OCI-M2 (cell line): ENCODE data around the gene LHX3.

Experiments used
- DNase-seq: peaks from one replicate; lab custom pipeline; 2025; ENCODE audit not compliant: unreplicated experiment; lab: John Stamatoyannopoulos, UW

Gene LHX3

DNA sequence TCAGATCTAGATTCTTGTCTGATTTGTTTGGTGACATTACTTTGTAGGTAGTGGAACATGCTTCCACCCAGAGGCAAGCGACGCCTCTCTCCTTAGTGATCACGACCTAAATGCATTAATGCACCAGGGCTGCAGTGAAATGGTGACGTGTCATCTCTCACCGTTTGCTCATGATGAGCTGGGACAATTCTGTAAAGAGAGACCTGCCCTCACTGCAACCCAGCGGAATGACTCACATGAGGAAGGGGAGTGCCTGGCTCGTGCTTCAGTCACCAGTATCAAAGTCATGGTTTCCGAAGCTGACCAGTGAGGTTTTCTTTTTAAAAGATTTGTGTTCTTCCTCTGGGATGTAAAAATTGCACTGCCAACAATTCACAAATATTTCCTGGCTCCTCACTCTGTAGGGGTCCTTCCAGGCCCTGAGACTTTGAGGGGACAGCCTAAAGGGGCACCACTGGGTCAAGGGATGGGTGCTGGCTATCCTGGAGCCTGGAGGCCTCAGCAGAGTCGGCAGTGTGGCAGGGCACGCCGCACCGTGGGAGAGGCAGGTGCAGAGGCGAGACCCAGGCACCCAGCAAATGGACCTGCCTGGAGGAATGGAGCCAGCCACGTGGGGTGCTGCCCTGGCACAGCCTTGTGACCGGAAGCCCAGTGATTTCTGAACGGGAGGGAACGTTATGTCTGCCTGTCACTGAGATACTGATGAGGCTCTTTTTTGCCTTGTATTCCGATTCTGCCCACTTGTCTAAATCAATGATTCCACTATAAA, 23.4 kb upstream of the LHX3 start:
- DNase-seq: no peak

DNA sequence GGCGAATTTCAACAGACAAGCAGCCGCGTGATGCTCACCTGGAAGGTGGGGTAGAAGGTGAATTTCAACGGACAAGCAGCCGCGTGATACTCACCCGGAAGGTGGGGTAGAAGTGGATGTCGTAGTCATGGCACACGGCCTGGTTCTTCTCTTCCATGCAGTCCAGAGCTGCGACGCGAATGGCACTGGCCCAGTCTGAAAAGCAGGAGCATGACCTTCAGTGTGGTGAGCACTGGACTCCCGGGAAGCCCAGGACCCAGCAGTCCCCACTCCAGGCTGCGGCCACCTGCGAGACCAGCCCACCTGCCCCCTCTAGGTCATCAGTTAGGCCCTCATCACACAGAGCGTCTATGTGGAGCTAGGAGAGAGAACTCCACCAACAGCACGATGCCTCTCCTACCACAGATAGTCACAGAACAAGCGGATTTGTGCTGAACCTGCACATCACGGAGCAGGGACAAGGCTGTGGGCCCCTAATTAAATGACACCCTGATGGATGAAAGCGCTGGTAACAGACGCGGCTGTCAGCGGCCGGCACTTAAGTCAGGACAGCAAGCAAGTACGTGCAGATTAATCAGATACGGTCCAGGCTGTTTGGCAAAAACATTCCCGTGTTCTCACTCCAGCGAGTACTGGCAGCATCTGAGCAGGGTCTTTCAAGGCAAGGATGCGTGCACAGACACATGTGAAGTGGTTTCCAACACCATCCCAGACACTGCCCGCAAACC, 21.9 kb upstream of the LHX3 start:
- DNase-seq: no peak

GRCh38 chr9:136225748-136226679, 21.1 kb upstream of the LHX3 start:
- no peak for DNase-seq

DNA sequence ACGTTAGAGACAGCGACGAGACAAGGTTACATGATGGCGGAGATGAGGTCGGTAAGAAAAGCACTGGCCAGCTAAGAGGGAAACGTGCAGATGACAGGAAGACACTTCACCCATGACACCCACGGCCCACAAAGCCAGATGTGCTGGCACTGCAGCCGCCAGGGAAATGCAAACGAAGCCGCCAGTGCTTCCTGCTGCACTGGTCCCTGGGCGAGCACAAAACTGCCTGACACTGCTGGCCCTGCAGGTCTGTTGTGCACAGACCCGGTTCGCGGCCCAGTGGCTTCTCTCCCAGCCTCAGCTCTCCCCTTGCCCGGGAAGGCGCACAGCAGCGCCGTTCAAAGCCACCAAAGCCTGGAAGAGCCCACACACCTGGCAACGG, 20.4 kb upstream of the LHX3 start:
- DNase-seq: no peak

DNA sequence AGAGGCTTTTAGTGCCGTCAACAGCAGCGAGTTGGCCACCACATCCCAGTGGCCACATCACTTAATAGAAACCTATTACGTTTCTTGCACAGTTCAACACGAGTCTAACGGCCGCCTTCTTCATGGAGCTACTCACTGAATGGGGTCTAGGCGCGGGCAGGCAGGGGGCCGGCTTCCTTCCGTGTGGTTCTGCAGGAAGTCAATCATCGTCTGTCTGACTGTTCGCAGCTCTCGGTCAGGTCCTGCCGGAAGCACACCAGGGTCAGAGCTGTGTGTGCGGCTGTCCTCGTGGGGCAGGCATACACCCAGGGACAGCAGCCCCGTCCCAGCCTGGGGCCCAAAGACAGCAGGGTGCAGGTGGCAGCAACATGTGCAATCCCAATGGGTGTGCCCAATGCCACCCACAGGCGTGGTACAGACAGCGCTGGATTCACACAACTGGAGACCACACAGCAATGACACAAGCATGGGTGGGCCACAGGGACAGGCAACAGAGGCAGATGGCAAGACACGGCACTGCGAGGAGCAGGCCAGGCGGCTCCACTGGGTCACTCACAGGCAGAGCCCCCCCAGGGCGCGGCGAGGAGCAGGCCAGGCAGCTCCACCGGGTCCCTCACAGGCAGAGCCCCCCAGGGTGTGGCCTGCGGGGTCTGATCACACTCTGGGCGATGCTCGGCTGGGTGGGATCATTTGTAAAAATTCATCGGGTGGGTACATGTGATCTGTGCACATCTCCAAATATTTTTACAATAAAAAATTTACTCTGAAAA, 19.1 kb upstream of the LHX3 start:
- no peak for DNase-seq

- DNase-seq: no peak
Observed at GRCh38 chr9:136222906-136223285, 18.0 kb upstream of the LHX3 start.

DNA sequence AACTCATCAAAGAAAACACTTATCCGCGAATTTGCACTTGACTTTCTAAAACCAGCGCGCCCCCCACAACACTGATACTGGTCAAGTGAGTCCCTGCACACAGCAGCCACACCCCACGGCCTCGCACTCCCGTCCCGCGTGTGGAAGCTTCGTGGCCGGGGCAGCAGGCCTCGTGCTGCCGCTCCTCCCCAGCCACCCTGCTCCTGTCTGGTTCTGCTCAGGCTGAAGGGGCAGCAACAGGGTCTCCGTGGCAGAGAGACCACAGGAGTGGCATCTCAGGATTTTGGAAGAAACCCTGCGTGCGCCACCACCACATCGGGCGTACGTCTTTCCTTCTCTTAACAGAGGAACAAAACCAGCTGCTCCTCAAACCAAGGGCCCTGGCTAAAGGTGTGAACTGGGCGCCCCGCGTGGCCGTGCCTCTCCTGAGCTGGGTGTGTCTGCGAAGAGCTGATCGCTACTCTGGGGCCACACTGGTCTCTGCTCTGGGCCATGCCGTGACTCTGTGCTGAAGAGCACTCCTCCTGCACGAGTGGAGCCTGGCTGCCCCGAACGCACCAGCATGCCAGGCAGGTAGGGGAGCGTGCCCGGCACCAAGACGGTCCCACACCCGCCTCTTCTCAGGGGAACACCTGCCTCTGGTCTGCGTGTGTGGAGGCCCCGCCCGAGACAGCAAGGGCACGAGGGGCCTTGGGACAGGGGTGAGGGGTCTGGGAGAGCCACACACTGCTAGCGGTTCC, 17.4 kb upstream of the LHX3 start:
- DNase-seq: no peak

GRCh38 chr9:136220017-136220729, 15.2 kb upstream of the LHX3 start:
- DNase-seq: no peak

DNA sequence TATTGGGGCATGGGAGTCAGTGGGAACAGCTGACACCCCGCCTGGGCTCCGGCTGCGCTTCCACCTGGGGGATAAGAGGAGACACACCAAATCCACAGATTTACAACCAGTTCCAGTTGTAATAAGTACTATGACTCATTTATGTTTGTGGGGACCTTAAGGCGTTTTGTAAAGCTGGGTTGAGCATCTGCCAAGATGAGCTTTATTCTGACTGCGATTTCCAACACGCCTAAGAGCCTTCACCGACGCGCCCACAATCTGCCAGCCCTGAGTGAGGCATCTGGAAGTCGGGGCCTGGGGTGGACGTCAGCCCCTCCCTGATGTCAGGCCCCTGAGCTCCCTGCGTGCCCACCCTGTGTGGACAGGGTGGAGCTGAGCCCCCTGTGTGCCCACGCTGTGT, 14.3 kb upstream of the LHX3 start:
- no peak for DNase-seq

DNA sequence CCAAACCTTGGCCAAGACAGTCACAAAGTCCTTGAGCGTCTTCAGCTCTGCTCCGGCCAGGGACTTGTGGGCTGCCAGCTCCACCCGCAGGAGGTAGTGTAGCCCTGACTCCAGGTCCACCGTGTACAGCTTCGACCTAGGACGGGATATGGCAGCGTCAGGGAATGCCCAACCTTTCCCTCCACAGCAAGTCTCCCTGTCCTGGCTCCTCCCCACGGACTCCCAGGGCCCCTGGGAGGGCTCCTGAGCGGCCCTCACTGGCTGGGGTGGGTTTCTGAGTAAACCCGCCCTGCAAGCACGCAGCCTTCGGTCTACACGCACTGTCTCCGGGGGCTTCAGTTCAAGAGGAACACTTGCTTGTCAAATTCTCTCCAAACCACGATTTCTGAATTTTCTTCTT, 13.7 kb upstream of the LHX3 start:
- DNase-seq: no peak

DNA sequence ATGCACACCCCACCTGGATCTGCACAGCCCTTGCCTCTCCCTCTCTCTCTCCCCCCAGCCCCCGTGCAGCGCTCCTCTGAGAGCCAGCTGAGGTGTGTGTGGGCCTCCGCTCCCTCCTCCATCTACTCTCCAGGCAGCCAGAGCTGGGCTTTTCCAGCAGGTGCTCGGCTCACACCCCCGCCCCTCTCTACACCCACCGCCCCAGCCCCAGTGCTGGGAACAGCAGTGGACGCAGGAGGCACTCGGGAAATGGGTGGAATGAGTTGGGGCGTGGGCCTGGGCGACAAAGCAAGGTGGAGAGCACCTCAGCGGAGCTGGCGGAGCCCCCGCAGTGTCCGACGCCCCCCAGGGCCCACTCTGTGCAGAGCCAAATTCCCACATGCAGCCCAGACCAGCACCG, 13.3 kb upstream of the LHX3 start:
- DNase-seq: no peak

DNA sequence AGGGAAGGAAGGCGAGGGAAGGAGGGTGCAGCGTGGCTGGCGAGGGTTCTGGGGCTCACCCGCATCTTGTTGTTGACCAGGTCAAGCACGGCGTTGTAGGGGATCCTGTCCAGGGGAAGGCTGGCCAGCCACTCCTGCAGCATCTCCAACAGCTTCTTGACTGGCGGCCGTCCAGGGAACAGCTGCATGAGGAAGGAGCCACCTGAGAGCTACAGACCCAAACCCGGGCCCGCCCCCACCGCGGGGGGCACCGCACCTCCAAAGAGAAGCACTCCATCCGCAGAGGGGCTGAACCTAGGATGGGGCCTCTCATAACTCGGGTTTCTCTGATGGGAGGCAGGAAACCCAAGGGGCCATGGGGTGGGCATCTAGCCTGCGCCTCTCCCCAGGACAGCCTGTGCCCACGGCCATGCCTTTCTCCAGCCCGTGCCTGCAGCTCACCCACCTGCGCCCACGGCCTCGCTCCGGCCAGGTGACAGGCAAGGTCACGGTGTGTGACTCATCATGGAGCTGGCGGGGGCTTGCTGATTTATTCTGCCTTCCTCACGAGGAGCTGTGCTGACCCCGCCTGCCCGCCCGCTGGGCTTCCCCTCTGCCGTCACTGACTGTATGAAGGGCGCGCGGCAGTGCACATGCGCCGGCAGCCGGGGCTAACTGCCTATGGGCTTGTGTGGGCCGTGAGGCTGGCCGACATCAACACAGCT, 11.8 kb upstream of the LHX3 start:
- no peak for DNase-seq

DNA sequence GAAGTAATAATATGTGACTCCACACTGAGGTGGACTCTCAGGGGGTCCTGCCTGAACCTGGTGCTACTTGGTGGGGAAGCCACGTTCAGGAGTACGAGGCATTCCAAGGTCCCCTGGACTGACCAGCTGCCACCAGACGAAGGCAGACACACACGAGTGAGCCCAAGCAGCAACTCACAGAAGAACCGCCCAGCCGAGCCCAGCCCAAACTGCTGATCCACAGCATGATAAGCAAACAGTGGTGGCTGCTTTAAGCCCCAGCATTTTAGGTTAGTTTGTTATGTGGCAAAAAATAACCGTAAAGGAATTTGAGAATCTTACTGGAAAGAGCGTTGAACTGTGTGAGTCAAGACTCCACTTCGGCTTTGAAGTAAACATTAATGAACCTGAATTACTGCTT, 8.8 kb upstream of the LHX3 start:
- DNase-seq: no peak

DNA sequence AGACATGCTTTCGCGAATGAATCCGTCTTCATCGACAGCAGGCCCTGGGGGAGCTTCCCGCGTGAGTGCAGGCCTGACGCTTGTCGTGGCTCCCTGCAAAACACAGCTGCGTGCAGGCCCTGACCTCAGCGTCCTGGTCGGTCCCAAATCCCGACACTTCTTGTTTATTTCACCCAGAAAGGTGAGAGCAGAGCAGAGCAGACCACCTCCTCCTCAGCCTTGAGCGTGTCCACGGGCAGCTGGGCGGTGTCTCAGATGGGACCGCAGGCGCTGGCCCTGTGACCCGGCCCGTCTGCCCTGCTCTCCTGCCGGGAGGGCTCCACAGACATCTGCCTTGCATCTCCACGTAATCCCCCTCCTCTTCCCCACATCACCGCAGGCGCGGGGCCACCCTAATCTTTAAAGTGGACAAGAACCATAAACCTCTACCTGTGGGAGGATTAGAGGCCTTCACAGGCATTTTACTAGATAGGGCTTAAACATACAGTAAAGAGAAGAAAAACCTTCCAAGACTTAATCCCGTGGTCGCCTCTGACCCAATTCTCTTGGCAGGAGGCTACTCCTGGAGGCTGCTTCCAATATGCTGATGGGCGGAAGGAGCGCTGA, 7.5 kb upstream of the LHX3 start:
- DNase-seq: no peak

GRCh38 chr9:136211441-136212344, 6.8 kb upstream of the LHX3 start:
- no peak for DNase-seq

GRCh38 chr9:136211006-136211405, 6.1 kb upstream of the LHX3 start:
- no peak for DNase-seq

DNA sequence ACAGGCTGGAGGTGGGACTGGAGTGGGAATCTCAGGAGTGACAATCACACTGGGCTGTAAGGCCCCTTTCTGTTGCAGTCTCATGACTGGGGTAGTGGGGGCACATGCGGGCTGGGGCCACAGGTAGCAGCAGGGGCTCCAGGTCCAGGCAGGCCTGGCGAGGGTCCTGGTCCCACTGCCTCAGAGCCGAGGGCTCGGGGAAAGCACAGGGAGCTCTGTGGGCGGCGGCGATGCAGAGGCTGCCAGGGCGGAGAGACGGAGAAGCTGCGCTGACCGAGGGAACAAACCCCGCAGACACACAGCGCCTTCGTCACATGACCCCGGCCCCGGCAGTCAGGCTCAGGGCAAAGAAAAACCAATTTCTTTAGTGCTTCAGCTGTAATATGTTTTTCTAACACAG, 5.3 kb upstream of the LHX3 start:
- no peak for DNase-seq

GRCh38 chr9:136209786-136210185, 4.9 kb upstream of the LHX3 start:
- no peak for DNase-seq
